ENCODE measurements around the gene LRRK1.

DNA sequence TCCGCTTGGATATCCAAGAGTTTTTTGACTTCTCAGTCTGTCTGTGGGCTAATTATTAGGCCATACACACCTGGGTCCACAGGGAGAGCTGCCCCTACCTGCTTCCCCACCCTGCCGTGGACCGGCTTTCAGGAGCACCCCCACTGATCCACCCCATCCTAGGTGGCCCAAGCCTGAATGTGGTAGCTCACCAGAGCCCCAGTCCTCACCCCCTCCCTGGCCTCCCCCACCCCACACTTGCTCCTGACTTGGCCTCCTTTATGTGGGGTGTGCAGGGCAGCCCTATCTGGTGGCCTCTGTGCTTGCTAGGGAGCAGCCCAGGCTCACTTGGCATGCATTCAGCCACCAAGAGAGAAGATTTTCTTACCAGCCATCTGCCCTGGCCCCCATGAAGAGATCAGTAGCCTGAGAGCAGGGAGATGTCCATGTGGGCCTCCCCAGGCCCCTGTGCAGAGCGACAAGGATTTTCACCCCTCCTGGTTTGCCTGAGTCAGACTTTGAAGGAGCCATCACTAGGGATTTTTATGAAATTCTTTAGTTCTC is 11.2 kb downstream of the LRRK1 start:
- TF ChIP-seq, protein P1, sequence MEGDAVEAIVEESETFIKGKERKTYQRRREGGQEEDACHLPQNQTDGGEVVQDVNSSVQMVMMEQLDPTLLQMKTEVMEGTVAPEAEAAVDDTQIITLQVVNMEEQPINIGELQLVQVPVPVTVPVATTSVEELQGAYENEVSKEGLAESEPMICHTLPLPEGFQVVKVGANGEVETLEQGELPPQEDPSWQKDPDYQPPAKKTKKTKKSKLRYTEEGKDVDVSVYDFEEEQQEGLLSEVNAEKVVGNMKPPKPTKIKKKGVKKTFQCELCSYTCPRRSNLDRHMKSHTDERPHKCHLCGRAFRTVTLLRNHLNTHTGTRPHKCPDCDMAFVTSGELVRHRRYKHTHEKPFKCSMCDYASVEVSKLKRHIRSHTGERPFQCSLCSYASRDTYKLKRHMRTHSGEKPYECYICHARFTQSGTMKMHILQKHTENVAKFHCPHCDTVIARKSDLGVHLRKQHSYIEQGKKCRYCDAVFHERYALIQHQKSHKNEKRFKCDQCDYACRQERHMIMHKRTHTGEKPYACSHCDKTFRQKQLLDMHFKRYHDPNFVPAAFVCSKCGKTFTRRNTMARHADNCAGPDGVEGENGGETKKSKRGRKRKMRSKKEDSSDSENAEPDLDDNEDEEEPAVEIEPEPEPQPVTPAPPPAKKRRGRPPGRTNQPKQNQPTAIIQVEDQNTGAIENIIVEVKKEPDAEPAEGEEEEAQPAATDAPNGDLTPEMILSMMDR (IDR thresholded peaks at IDR 0.05; ENCODE audit: borderline replicate concordance, extremely low read depth, low read length, poor library complexity, severe bottlenecking): no peak
- no peak for TF ChIP-seq EZH2 (IDR thresholded peaks at IDR 0.05; ENCODE audit: borderline replicate concordance, low read depth, low read length, severe bottlenecking)
